ENCODE results near the gene SMCO2.

Gene SMCO2

GRCh38 chr12:27469176-27469736, 22.7 kb downstream of the SMCO2 start:
- no peak overlapping the region for H2AFZ ChIP-seq (ENCODE audit: low read depth, low read length, severe bottlenecking)

GRCh38 chr12:27472604-27473003, 26.1 kb downstream of the SMCO2 start:
- Histone ChIP-seq H4K20me1 (ENCODE audit: low read depth, low read length) (no peaks in the 10 kb centered on the region), H3K27me3 (ENCODE audit: low read length) (no peaks in the 10 kb centered on the region), H3K4me3 (ENCODE audit: insufficient read depth, low read length, poor library complexity, severe bottlenecking) (no peak overlapping the region), H3K9ac (ENCODE audit: low read length) (no peak overlapping the region), H3F3A (ENCODE audit: insufficient read depth) (no peaks in the 10 kb centered on the region), H3K9me2 (replicated peaks; ENCODE audit: insufficient read depth, low read length) (no peaks in the 10 kb centered on the region), H3K79me2 (ENCODE audit: insufficient read depth, low read length) (no peaks in the 10 kb centered on the region), H3K4me2 (ENCODE audit: low read depth, low read length, poor library complexity, severe bottlenecking) (no peak overlapping the region), H3K36me3 (ENCODE audit: low read length) (no peaks in the 10 kb centered on the region), H3K9me3 (ENCODE audit: insufficient read depth, low read length) (peaks cover 7% of the 10 kb centered on the region; the same call in 1 of the 2 replicates), H3K27ac (ENCODE audit: low read depth, low read length) (no peak overlapping the region), H2AFZ (ENCODE audit: low read depth, low read length, severe bottlenecking) (no peak overlapping the region)
- TF ChIP-seq, protein P1, sequence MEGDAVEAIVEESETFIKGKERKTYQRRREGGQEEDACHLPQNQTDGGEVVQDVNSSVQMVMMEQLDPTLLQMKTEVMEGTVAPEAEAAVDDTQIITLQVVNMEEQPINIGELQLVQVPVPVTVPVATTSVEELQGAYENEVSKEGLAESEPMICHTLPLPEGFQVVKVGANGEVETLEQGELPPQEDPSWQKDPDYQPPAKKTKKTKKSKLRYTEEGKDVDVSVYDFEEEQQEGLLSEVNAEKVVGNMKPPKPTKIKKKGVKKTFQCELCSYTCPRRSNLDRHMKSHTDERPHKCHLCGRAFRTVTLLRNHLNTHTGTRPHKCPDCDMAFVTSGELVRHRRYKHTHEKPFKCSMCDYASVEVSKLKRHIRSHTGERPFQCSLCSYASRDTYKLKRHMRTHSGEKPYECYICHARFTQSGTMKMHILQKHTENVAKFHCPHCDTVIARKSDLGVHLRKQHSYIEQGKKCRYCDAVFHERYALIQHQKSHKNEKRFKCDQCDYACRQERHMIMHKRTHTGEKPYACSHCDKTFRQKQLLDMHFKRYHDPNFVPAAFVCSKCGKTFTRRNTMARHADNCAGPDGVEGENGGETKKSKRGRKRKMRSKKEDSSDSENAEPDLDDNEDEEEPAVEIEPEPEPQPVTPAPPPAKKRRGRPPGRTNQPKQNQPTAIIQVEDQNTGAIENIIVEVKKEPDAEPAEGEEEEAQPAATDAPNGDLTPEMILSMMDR (IDR thresholded peaks at IDR 0.05; ENCODE audit: insufficient read depth, low read length, poor library complexity, severe bottlenecking) = no peak

More at GRCh38 chr12:27469176-27469736, 22.7 kb downstream of the SMCO2 start:
- Histone ChIP-seq H4K20me1 (ENCODE audit: low read depth, low read length) (no peaks in the 10 kb centered on the region), H3K9me2 (replicated peaks; ENCODE audit: insufficient read depth, low read length) (no peaks in the 10 kb centered on the region), H3K36me3 (ENCODE audit: low read length) (no peaks in the 10 kb centered on the region), H3K4me3 (ENCODE audit: insufficient read depth, low read length, poor library complexity, severe bottlenecking) (no peak overlapping the region), H3K9ac (ENCODE audit: low read length) (no peak overlapping the region), H3K4me2 (ENCODE audit: low read depth, low read length, poor library complexity, severe bottlenecking) (no peak overlapping the region), H3K79me2 (ENCODE audit: insufficient read depth, low read length) (no peaks in the 10 kb centered on the region), H3K9me3 (ENCODE audit: insufficient read depth, low read length) (no peaks in the 10 kb centered on the region), H3F3A (ENCODE audit: insufficient read depth) (no peaks in the 10 kb centered on the region), H3K27ac (ENCODE audit: low read depth, low read length) (no peak overlapping the region), H3K27me3 (ENCODE audit: low read length) (no peaks in the 10 kb centered on the region)
- TF ChIP-seq EZH2phosphoT487 (conservative IDR thresholded peaks at IDR 0.05; ENCODE audit: low read length) = no peak
- TF ChIP-seq, protein P1 (IDR thresholded peaks at IDR 0.05; ENCODE audit: insufficient read depth, low read length, poor library complexity, severe bottlenecking) = no peak

- no peak overlapping the region for H3K9ac ChIP-seq (ENCODE audit: low read length)
- no peaks in the 10 kb centered on the region for H3K79me2 ChIP-seq (ENCODE audit: insufficient read depth, low read length)
- H3K9me2 ChIP-seq (replicated peaks; ENCODE audit: insufficient read depth, low read length) = no peaks in the 10 kb centered on the region
- TF ChIP-seq, protein P1 (IDR thresholded peaks at IDR 0.05; ENCODE audit: insufficient read depth, low read length, poor library complexity, severe bottlenecking) = no peak
- TF ChIP-seq EZH2phosphoT487 (conservative IDR thresholded peaks at IDR 0.05; ENCODE audit: low read length) = no peak
- H3K4me2 ChIP-seq (ENCODE audit: low read depth, low read length, poor library complexity, severe bottlenecking) = no peak overlapping the region
- H3K27ac ChIP-seq (ENCODE audit: low read depth, low read length) = no peak overlapping the region
- H2AFZ ChIP-seq (ENCODE audit: low read depth, low read length, severe bottlenecking) = no peak overlapping the region
- H3F3A ChIP-seq (ENCODE audit: insufficient read depth) = no peaks in the 10 kb centered on the region
- no peaks in the 10 kb centered on the region for H4K20me1 ChIP-seq (ENCODE audit: low read depth, low read length)
- H3K9me3 ChIP-seq (ENCODE audit: insufficient read depth, low read length) = peaks cover 14% of the 10 kb centered on the region; the same call in 1 of the 2 replicates
- no peaks in the 10 kb centered on the region for H3K36me3 ChIP-seq (ENCODE audit: low read length)
- no peak overlapping the region for H3K4me3 ChIP-seq (ENCODE audit: insufficient read depth, low read length, poor library complexity, severe bottlenecking)
- H3K27me3 ChIP-seq (ENCODE audit: low read length) = no peaks in the 10 kb centered on the region
Measured at GRCh38 chr12:27474344-27474743, 27.8 kb downstream of the SMCO2 start.
